Ecto neural progenitor cell (in vitro differentiated cells): ENCODE measurements around the gene TCF12.
A peak's percentile ranks its signal among the peaks of the same experiment; 100 is the strongest.
"Not testable (repeated sequence)": the region's sequence is repeated elsewhere in the genome, so short reads cannot be mapped to it uniquely, and the experiment has no call there.

ENCODE experiments used
- DNase-seq: peaks from one replicate; pipeline ENCODE4 v3.0.0-alpha.2; 2018; ENCODE audit warnings: low spot score

TCF12 gene

DNA sequence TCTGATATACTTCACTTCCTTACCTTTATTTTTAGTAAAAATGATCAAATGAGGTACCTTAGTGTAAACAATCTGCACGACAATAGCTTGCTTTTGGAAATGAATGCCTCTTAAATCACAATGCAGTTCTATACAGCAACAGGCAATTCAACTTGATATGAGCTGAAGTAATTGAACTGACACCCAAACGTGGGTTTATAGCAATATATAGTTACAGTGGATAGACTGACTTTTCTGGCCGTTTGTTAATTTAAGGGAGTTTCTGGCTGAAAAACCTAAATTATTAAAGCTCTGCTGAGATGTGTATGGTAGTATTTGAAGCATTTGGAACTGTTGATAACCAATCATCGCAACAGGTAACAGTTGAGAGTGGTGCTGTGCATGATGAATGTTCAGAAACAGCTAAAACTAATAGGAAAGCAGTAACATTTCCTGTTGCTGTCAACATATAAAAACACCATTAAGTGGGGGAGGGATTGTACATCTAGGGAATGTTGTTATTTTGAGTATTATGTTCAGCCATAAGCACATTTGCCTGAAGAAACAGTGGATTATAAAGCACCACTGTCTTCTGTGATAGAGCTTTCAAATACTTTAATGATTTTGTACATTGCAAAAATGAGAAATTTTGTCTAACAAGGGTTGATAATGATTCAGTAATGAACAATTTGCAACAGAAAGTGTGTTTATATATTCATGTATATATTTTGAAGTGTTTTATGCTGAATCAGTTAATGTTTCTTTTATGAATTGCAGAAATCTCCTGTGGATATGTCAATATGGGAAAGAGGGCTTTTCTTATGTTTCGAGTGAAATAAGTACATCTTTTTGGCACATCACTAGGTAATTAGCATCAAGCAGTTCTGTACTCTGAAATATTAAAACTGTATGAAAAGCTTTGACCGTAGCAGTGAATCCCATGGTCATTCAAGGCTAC is 176.1 kb downstream of the TCF12 start:
- DNase-seq = no peak

DNA sequence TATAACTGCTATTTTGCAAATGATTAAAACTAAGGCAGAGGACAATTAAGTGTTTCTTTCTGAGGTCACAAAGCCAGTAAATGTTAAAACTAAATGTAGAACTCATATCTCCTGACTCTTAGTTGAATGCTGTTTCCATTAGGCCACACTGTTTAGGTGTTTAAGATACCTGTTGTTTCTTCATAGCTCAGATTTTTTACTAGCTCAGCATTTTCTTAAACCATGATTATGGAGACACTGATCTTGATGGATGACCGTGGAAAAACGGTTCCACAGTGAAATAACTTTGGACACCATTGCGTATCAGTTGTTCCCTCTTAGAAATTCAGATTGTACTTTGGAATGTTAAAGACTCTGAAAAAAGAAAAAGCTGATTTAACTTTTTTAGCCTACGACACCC is 177.5 kb downstream of the TCF12 start:
- DNase-seq = no peak

DNA sequence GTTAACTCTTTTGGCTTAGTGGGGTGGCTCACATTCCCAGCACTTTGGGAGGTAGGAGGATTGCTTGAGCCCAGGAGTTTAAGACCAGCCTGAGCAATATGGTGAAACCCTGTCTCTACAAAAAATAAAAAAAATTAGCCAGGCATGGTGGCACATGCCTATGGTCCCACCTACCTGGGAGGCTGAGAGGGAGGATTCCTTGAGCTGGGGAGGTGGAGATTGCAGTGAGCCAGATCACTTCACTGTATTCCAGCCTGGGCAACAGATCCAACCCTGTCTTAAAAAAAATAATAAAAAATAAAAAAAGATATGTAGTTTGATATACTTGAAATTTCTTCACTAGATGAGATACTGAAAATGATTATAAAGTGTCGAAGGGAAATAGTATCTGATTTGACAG is 178.8 kb downstream of the TCF12 start:
- no peak for DNase-seq

DNA sequence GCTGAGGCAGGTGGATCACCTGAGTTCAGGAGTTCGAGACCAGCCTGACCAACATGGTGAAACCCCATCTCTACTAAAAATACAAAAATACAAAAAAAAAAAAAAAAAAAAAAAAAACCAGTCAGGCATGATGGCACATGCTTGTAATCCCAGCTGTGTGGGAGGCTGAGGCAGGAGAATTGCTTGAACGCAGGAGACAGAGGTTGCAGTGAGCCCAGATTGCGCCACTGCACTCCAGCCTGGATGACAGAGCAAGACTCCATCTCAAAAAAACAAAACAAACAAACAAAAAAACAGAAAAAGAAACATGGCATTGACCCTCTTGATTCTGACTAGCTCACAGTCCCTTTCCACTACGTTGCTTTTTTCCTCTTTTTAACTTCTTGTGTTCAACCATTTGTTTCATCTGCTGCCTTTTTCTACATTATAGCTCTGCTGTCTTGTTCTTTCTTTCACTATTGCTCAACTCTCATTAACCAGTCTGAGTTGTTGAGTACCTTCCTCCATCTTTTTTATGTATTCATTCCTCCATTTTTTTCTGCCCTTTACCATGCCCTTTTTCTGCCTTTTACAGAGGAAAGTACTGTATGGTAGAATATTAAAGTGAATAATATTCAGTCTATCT is 179.6 kb downstream of the TCF12 start:
- not testable (repeated sequence) for DNase-seq

DNA sequence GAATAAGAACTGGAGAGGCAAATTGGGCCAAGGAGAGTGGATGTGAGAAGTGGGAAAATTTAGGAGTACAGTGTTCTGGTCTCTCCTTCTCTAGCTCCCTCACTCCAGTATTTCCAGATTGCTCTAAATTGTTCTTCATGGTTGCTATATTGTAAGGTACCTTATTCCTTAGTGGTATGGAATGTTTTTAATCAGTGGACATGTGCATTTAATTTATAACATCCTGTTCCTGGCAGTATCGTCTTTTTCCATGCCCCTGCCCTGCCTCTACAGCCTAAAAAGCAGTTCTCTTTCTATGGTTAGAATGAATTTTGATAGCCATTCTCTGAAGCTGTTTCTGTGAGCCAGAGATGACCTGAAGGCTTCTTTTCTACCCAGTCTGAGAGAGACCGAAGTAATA is 180.5 kb downstream of the TCF12 start:
- no peak for DNase-seq

DNA sequence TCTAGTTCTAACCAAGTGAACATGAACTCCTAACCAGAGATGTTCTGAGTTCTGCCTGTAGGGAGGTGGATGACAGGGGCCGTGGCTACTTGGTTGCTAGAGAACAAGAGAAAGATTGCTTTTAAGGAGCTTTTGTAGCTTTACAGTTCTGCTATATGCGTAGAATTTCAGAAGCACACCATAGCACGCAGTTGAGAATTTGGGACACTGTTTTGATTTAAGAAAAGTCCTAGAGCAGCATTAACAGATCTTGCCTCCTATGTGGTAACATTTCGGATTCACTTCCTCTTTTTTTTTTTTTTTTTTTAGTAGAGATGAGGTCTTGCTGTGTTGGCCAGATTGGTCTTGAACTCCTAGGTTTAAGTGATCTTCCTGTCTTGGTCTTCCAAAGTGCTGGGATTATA is 181.7 kb downstream of the TCF12 start:
- DNase-seq = no peak

DNA sequence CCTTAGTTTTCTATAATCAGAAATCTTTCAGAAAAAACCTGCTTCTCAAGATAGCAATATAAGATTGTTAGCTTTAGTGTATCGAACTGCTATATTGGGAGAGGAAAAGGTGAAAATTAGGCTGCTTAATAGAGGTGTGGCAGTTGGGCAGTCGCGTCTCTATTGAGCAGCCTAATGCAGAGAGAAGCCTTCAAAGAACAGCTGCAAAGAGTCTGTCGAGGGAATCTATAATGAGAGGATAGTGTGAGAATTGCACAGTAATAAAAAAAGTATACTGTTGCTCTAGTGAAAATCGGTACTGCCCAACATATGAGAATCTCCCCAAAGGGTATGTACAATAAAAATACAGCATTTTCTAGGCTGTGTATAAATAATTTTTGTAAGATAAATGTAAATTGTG is 184.4 kb downstream of the TCF12 start:
- no peak for DNase-seq

DNA sequence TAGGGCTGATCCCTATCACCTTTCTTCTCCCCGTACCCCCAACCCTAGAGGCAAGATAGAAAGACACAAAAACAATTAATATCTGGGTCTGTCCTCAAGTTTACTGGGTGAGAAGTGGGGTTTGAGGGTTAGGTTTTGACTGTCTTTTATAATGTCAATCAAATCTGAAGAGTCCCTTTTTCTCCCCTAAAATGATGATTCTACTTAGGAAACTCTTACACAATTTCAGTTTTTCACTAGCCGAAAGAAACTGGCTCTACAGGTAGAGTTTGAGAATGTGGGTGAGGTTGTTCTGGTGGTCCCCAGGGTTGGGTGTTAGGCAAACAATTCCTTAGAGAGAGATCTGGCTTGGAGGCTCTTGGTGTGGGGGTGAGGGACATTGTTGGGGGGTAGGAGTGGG is 189.9 kb downstream of the TCF12 start:
- DNase-seq = no peak

DNA sequence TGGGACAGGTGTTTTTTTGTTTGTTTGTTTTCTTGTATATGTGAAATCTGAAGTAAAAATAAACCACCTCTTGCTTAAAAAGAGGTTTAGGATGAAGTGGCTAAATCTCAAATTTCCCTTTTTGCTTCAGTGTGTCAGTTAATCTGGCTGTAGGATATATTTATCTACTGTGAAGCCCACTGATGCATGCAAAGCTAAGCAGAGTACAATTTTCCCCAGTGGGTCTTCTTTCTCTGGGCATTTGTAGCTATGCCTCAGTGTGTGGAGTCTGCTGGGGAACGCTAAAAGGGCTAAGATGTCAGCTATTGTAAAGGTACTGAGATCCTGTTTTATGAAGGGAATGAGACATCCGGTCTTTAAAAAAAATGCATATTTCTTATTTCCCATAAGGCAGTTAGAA is 190.6 kb downstream of the TCF12 start:
- DNase-seq = no peak

DNA sequence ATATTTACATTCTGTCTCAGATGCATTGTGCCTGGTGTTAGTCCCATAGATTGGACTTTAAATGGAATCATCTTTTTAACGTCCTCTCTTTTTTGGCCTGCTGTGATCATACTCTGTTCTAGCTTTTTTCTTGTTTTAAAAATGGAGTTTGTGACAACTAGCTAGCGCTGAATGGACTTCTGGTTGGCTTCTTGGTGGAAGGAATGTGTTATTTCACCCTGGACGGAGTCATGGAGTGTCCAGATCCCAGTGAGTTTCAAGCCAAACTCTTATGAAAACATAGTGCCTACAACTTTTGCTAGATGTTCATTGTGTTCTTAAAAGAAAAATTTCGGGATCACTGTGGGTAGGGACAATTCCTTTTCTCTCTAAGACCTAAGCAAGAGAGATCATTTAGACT is 192.6 kb downstream of the TCF12 start:
- DNase-seq = no peak

DNA sequence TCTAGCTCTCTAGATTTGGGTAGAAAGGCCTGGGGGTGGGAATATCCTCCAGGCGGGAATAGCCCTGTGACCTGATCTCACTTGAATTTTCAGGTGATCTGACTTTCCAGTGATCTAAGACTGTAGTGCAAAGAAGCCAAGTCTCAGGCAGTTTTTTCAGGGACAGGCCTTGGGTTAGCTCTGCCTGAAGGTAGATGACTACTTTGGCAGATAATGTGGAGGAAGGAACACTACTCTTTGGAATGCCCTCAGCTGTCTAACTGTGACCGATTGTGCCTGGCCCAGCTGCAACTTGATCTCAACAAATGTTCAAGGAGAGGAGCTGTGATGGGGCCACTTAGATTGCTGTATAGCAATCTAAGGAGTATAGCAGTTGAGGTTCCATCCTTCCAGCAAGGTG is 193.7 kb downstream of the TCF12 start:
- no peak for DNase-seq

DNA sequence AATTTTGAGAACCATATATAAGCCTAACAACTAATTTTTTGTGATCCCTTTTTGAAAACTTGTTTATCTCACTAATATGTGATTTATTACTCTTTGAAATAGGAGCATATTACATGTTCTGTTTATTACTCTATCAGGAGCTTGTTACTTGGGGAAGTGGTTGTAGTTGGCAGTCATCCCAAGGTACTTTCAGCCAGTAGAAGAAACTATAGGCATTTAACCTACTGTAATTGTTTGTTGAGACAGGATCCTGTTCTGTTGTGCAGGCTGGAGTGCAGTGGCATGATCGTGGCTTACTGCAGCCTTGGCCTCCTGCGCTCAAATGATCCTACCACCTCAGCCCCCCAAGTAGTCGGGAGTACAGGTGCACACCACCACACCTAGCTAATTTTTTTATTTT is 195.6 kb downstream of the TCF12 start:
- DNase-seq = no peak

DNA sequence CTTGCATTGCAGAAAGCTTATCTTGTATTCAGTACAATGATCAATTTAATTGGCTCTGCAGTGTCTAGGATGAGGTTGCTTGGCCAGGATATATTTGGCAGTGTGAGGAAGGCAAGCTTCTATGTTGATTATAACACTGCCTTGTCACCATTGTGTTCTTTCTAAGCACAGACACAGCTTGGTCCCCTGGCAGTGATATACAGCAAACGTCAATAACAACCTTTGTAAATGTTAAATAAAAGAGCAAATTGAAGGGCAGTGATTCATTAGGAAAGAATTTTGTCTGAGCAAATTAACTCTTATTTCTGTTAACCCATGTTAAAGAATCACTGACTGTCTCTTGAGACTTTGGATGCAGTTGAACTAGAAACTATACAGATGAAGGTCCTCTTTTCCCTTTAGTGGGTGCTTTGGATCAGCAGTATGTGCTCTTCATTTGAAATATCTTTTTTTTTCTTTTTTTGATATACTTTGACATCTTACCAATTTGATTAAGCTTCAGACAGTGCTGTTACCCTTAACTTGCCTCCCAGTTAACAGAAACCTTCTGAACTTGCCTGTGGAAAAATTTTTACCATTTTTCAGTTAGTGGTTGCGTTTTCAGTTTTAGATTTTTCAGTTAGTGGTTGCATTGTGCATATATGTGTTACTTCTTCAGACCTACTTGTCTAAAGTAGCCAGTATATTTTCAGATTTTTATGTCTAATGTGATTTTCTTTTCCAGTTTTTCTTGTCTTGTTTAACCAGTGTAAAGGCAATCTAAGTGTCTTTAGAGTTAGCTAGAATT is 199.8 kb downstream of the TCF12 start:
- DNase-seq = no peak

DNA sequence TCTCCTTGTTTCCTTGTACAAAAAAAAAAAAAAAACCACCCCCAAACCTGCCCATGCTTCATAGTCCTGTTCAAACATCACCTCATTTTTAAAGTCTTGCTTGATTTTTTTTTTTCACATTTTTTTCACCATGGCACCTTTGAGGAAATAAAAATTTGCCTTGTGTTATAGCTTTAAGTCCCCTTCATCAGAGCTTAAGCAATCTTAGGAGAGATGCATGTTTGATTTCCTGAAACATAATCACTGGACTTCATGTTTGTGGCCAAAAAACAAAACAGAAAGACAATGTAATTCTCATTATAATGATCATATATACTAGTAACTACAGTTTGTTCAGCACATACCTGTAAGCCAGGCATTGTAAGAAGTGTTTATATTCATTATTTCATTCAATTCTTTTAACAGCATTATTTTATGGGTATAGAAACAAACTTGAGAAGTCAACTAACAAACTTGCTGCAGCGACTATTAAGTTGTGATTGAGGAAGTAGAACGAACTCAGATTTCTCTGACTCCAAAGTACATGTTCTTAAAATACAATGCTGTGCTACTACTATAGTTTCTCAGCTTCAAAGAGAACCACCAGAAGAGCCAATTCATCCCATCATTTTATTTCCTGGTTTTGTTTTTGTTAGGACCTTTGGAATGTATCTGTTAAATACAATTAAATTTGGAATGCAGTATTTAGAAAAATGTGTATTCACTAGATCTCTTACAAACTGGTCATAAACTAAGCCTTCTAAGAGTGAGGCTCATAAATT is 203.8 kb downstream of the TCF12 start:
- no peak for DNase-seq

DNA sequence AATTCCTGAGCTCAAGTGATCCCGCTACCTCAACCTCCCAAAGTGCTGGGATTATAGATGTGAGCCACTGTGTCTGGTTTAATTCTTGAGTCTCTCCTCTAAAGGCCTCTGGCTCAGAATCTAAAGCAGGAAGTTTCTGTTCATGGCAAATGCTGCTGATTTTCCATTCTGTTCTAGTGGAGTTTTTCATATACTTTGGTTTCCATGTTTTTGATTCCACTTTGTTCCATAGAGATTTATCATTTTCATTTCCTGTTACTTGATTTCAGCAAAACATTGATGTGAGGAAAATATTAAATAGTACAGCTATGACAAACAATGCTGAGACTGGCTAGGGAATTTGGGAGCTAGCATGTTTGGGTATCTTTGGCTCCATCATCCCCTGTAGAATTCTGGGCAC is 205.6 kb downstream of the TCF12 start:
- no peak for DNase-seq

DNA sequence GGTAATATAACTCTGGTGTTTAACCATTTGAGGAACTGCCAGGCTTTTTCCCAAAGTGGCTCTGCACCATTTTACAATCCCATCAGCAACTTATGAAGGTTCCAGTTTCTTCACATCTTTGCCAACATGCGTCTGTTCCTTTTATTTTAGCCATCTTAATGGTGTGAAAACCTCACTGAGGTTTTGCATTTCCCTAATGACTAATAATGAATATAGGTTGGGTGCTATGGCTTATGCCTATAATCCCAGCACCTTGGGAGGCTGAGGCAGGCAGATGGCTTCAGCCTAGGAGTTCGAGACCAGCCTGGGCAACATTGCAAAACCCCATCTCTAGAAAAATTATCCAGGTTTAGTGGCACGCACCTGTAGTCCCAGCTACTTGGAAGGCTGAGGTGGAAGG is 210.6 kb downstream of the TCF12 start:
- no peak for DNase-seq

DNA sequence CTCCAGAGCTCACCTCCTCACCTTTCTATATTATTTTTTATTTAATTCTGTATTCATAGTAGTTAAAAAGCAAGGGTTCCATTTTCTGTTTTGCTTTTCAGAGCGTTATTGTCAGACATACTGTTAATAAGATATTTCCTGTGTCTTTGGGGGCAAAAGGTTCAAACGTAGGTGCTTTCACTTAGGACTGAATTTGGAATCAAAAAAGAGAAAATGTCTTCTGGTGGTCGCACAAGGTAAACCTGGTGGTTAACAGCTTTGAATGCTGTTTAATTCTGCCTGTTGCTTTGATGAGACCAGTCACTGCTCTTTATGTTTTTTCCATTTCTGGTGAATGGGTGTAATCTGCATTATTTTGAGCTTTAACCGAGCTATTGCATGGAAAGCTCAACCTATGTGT is 212.5 kb downstream of the TCF12 start:
- no peak for DNase-seq

DNA sequence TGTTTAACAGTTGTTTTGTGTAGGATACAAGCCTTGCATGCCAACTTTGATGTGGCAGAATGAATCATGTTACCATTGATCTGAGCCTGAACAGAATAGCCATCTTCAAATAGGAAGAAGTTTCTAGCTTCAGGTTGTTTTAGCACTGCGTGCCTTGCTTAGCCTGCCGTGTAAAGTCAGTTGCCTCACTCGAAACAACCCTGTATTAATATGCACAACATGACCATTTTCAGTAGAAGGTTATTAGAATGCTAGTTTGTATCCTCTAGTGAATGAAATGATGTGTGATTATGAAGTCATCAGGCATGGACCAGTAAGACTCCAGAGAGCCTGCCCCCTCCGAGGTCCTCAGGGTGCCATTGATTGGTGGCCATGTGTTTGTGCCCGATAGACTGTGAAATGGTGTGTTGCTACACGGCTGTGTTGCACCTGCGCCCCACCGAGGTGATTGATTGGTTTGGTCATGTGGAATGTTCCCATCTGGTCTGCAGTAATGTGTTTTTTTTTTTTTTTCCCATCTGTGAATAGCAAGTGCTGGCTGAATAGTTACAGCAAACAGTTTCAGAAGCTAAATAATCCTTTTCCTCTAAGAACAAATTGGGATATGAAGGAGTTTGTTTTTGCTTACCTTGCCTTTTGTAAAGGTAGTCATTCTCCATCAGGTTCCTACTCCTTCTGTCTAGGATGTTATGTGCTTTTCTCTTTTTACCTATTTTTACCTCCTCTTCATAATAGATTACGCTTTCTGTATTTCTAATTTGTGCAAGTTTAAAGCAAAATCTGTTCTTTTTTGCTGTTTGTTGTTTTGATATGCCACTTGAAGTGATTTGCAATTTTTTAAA is 214.9 kb downstream of the TCF12 start:
- DNase-seq = peak; percentile 62

DNA sequence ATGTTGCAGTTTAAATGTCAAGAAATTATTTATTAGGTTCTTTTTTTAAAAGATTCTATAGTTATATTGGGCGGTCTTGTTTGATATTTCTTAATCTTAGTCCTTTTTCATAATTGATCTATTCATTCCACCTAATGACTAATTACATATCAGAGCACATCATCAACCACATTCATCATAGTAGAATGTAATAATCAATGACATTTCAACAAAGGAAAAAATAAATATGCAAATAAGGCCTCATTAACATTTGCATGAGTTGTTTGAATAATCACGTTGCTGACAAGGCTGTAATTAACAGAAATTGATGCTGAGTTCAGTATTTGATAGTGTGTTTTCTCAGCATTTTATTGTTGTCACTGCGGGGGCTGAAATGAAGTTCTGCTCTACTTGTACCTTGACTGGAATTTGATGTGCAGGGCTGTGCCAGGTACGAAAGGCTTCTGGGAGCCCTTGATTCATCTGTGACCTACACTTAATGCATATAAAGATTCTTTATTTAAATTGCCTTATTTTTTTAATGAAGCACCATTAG is 215.7 kb downstream of the TCF12 start:
- no peak for DNase-seq

DNA sequence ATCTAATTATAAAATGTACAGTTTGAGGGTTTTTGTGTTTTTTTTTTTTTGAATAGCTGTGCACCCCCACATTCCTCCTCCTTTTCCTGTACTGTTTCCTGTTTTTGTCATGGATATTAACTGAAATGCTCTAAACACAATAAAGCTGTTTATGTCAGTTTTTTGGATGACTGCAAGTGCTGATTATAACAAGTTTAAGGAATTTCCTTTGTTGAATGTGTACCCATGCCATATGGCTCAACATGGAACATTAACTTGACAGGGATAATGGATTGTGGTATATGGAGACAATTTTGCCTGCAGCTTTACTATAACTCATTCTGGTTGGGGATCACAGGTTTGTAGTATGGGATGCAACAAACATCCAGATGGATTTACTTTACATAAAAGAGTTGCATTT is 216.4 kb downstream of the TCF12 start:
- DNase-seq = no peak

DNA sequence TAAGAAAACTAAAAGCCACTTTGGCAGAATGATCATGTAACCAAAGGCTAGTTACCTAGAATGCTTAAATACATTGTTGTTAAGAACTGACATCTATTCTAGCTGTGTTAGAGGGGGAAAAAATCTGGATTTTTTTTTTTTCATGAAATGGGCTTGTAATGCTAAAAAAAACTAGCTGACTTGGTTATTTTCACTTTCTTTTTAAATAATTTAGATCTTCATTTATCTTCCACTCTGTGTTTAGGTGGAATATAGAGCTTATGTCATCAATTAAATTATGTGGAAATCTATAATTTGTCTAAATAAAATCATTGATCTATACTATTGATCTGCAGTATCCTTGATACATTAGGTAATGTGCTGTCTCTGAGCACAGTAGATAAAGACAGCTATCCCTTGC is 217.4 kb downstream of the TCF12 start:
- no peak for DNase-seq
